GM23338 (cell line): ENCODE data around the gene RGS7. TPM values are rescaled to one million over a fixed set of nuclear protein-coding genes. Genes with fewer than 3 reads are reported as not detected.

Experiments
- ATAC-seq: fragments of 200-7000 bp; cut with Tn5 transposase; 3 replicates; pipeline ENCODE4 v1.9.1; 2020
- DNase-seq: peaks from one replicate; pipeline ENCODE4 v3.0.0-alpha.2; 2015; ENCODE audit warnings: low spot score
- H2AFZ ChIP-seq: fragments of 200-600 bp; sonication (generic); 2 replicates; pipeline ENCODE4 v1.8.0; 2016; ENCODE audit warnings: antibody characterized with exemption, mild to moderate bottlenecking, moderate library complexity
- H3F3A ChIP-seq: fragments of 200-600 bp; sonication (generic); replicated peaks from 2 replicates; pipeline ENCODE4 v1.8.0; 2017; ENCODE audit warnings: antibody characterized with exemption, mixed run types, low read depth
- H3K27ac ChIP-seq: fragments of 200-600 bp; sonication (generic); 2 replicates; pipeline ENCODE4 v1.6.1; 2016; ENCODE audit warnings: low read depth
- H3K27me3 ChIP-seq: fragments of 200-600 bp; sonication (generic); 2 replicates; pipeline ENCODE4 v1.8.0; 2016; ENCODE audit warnings: mild to moderate bottlenecking, mixed run types, moderate library complexity; ENCODE audit not compliant: insufficient read depth
- H3K36me3 ChIP-seq: fragments of 200-600 bp; sonication (generic); 2 replicates; pipeline ENCODE4 v1.8.0; 2016; ENCODE audit warnings: mild to moderate bottlenecking; ENCODE audit not compliant: insufficient read depth
- H3K4me1 ChIP-seq: fragments of 200-600 bp; sonication (generic); 2 replicates; pipeline ENCODE4 v1.8.0; 2016; ENCODE audit warnings: mild to moderate bottlenecking, moderate library complexity; ENCODE audit not compliant: insufficient read depth
- H3K4me2 ChIP-seq: fragments of 200-600 bp; sonication (generic); 2 replicates; pipeline ENCODE4 v1.7.1; 2017; ENCODE audit warnings: mixed run types
- H3K4me3 ChIP-seq: fragments of 200-600 bp; sonication (generic); 2 replicates; pipeline ENCODE4 v1.6.1; 2016; ENCODE audit warnings: mixed run types
- H3K79me2 ChIP-seq: fragments of 200-600 bp; sonication (generic); replicated peaks from 2 replicates; pipeline ENCODE4 v1.8.0; 2017; ENCODE audit warnings: mild to moderate bottlenecking; ENCODE audit not compliant: insufficient read depth
- H3K9me2 ChIP-seq: fragments of 200-600 bp; sonication (generic); 2 replicates; pipeline ENCODE4 v1.8.0; 2017; ENCODE audit not compliant: insufficient read depth
- H4K20me1 ChIP-seq: fragments of 200-600 bp; sonication (generic); replicated peaks from 2 replicates; pipeline ENCODE4 v1.8.0; 2017; ENCODE audit warnings: mild to moderate bottlenecking; ENCODE audit not compliant: insufficient read depth
- H3K27ac Mint-ChIP-seq: 2 replicates; pipeline ENCODE4 v1.8.0; 2020; ENCODE audit warnings: inconsistent platforms, mild to moderate bottlenecking, moderate library complexity, mixed read lengths
- H3K27me3 Mint-ChIP-seq: 3 replicates; pipeline ENCODE4 v1.8.0; 2022; ENCODE audit warnings: low read depth, mild to moderate bottlenecking, moderate library complexity, mixed read lengths, inconsistent platforms; ENCODE audit not compliant: insufficient read depth, poor library complexity
- H3K36me3 Mint-ChIP-seq: 3 replicates; pipeline ENCODE4 v1.8.0; 2021; ENCODE audit warnings: low read depth, mild to moderate bottlenecking, inconsistent platforms, moderate library complexity, mixed read lengths
- H3K4me1 Mint-ChIP-seq: 3 replicates; pipeline ENCODE4 v1.8.0; 2020; ENCODE audit warnings: mild to moderate bottlenecking, inconsistent platforms, mixed read lengths
- H3K4me3 Mint-ChIP-seq: 3 replicates; pipeline ENCODE4 v1.8.0; 2021; ENCODE audit warnings: moderate library complexity, mild to moderate bottlenecking, inconsistent platforms, mixed read lengths
- H3K9me3 Mint-ChIP-seq: 3 replicates; pipeline ENCODE4 v1.8.0; 2020; ENCODE audit warnings: moderate library complexity, mild to moderate bottlenecking, inconsistent platforms, mixed read lengths
- CREB1 ChIP-seq: fragments of 250-450 bp; sonication (Bioruptor Pico); IDR thresholded peaks from 2 replicates; pipeline ENCODE4 v1.5.0; 2020; ENCODE audit warnings: low read depth, mild to moderate bottlenecking, moderate library complexity
- JUNB ChIP-seq: IDR thresholded peaks from one replicate; pipeline ENCODE4 v1.6.1; 2016; ENCODE audit warnings: antibody characterized with exemption; ENCODE audit not compliant: unreplicated experiment
- REST ChIP-seq: IDR thresholded peaks from one replicate; pipeline ENCODE4 v1.6.1; 2018; ENCODE audit warnings: antibody characterized with exemption; ENCODE audit not compliant: unreplicated experiment
- ZNF114 ChIP-seq: fragments of 250-450 bp; sonication (Bioruptor Pico); IDR thresholded peaks from 2 replicates; pipeline ENCODE4 v1.5.0; 2020; ENCODE audit warnings: mild to moderate bottlenecking, moderate library complexity
- ZNF331 ChIP-seq: fragments of 250-450 bp; sonication (Bioruptor Pico); IDR thresholded peaks from 2 replicates; pipeline ENCODE4 v1.5.0; 2020; ENCODE audit warnings: low read depth, mild to moderate bottlenecking, moderate library complexity
- polyA plus RNA-seq: library from polyadenylated mRNA; unstranded; fragments of >200 nt; fragmentation: Nextera tagmentation; extraction: Ambion mirVana; gene quantifications from 2 replicates; pipeline ENCODE4 v1.2.1, GENCODE V29; 2016
- total RNA-seq: library from RNA; depleted of rRNA; stranded (reverse); fragments of >200 nt; shearing (Covaris generic); gene quantifications from 2 replicates; pipeline ENCODE4 v1.2.3, GENCODE V29; 2014

RGS7 gene
- total and polyA plus RNA-seq, 2 experiments from 2014 or later, result 2.0 to 2.2 TPM

- no peak for ATAC-seq
- Histone ChIP-seq H3K27me3 (no peaks in the 10 kb centered on the region), H3K4me3 (no peak overlapping the region), H3K36me3 (no peaks in the 10 kb centered on the region), H3K9me2 (0 out of 2 replicates have a peak, but pooled peaks cover 3% of the 10 kb centered on the region), H4K20me1 (no peaks in the 10 kb centered on the region), H3K27ac (no peak overlapping the region), H2AFZ (no peak overlapping the region), H3F3A (no peaks in the 10 kb centered on the region), H3K4me1 (no peaks in the 10 kb centered on the region), H3K79me2 (no peaks in the 10 kb centered on the region), H3K4me2 (no peak overlapping the region)
- TF ChIP-seq ZNF331 (CRISPR knock-in tag) (no peak), CREB1 (CRISPR knock-in tag) (no peak), ZNF114 (CRISPR knock-in tag) (no peak)
- Mint-ChIP-seq H3K4me1 (no peaks in the 10 kb centered on the region), H3K4me3 (no peak overlapping the region), H3K36me3 (no peaks in the 10 kb centered on the region), H3K9me3 (no peaks in the 10 kb centered on the region), H3K27me3 (no peaks in the 10 kb centered on the region), H3K27ac (no peak overlapping the region)
- DNase-seq, result no peak
Measured at GRCh38 chr1:240816472-240816871, 540.5 kb downstream of the RGS7 start.

DNA sequence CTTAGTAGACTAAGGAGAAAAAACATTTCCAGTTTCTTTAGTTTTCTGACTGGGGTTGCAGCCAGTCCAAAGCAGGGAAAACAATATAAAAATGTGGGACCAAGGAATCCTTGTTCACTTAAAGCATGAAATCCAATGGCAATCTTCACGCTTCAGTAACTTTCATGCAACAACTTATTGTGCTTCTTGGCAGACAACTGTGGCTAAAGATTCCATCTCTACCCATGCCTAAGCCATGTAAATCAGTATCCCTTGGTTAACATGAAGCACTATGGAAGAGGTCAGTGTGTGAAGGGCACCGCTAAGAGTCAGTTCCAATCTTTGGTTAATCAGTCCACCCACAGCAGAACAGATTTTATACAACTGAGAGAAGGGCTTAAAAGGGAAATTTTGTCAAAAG lies 543.3 kb downstream of the RGS7 start:
- Histone ChIP-seq H2AFZ (no peak overlapping the region), H3K4me3 (no peak overlapping the region), H3F3A (no peaks in the 10 kb centered on the region), H3K4me1 (no peaks in the 10 kb centered on the region), H3K79me2 (no peaks in the 10 kb centered on the region), H3K27me3 (no peaks in the 10 kb centered on the region), H3K36me3 (no peaks in the 10 kb centered on the region), H3K27ac (no peak overlapping the region), H3K4me2 (no peak overlapping the region), H4K20me1 (no peaks in the 10 kb centered on the region), H3K9me2 (no peaks in the 10 kb centered on the region)
- ATAC-seq (no peak), DNase-seq (no peak)
- Mint-ChIP-seq H3K27ac (no peak overlapping the region), H3K4me1 (no peaks in the 10 kb centered on the region), H3K4me3 (no peak overlapping the region), H3K9me3 (no peaks in the 10 kb centered on the region), H3K27me3 (no peaks in the 10 kb centered on the region), H3K36me3 (no peaks in the 10 kb centered on the region)
- TF ChIP-seq JUNB, result no peak
- no peak for TF ChIP-seq ZNF331 (CRISPR knock-in tag)
- no peak for TF ChIP-seq REST
- no peak for TF ChIP-seq CREB1 (CRISPR knock-in tag)

GRCh38 chr1:240811256-240811655 lies 545.7 kb downstream of the RGS7 start:
- Histone ChIP-seq H4K20me1 (no peaks in the 10 kb centered on the region), H3K4me2 (no peak overlapping the region), H3K36me3 (no peaks in the 10 kb centered on the region), H2AFZ (no peak overlapping the region), H3K4me1 (no peaks in the 10 kb centered on the region), H3K27ac (no peak overlapping the region), H3K9me2 (no peaks in the 10 kb centered on the region), H3K79me2 (no peaks in the 10 kb centered on the region), H3K27me3 (no peaks in the 10 kb centered on the region), H3K4me3 (no peak overlapping the region), H3F3A (no peaks in the 10 kb centered on the region)
- no peak for TF ChIP-seq CREB1 (CRISPR knock-in tag)
- Mint-ChIP-seq H3K27me3 (no peaks in the 10 kb centered on the region), H3K9me3 (no peaks in the 10 kb centered on the region), H3K4me1 (no peaks in the 10 kb centered on the region), H3K36me3 (no peaks in the 10 kb centered on the region), H3K27ac (no peak overlapping the region), H3K4me3 (no peak overlapping the region)
- ATAC-seq (no peak), DNase-seq (no peak)
